COR-L47 (cell line): ENCODE results near the gene CLCN3.
"Not testable (repeated sequence)": the region's sequence is repeated elsewhere in the genome, so short reads cannot be mapped to it uniquely, and the experiment has no call there.

Experiments
- DNase-seq: peaks from one replicate; lab custom pipeline; 2025; lab: John Stamatoyannopoulos, UW

Gene CLCN3

DNA sequence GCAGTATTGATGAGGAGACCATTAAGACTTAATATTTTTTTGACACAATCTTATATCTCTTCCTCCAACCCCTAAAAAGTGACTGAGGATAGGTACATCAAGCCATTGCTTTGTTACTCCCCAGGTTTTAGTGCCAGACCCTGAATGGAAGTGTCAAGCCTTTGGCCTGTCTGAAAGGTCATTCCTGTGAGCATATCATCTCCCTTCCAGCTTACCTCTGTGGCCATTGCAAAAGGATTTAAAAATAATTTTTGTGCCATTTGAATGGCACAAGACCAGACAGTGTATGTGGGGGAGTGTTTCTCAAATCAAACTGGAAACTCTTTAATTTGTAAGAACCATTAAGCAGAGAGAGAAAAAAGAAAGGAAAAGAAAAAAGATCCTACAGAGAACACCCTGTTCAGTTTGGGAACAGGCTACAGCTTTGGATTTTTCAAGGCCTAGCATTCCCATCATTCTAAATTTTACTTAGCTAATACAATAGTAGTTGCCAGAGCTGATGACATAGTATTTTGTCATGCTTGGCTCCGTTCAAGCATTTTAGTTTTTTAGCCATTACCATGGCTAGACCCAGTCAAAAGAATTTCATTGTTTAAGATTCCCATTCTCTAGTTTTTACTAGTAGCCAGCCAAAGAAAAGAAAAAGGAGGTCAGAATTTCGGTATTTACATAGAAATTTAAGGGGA lies 87.7 kb downstream of the CLCN3 start:
- no peak for DNase-seq

DNA sequence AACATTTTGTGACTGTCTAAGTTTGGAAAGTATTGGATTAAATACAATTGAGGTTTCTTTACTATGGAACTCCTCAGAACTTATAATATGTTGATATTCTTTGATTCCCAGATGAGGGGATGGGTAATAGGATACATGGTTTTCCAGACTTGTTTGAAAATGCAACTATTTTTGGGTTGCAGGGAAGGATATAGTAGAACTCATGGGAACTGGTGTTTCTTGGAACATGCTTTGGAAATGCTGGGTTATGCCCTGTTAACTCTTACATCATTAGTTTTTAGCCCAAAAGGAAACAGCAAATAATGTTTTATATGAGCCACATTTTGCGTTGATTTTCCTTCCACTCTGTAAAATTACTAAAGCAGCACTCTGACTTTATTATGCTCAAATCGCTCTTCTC lies 95.4 kb downstream of the CLCN3 start:
- DNase-seq, result no peak

DNA sequence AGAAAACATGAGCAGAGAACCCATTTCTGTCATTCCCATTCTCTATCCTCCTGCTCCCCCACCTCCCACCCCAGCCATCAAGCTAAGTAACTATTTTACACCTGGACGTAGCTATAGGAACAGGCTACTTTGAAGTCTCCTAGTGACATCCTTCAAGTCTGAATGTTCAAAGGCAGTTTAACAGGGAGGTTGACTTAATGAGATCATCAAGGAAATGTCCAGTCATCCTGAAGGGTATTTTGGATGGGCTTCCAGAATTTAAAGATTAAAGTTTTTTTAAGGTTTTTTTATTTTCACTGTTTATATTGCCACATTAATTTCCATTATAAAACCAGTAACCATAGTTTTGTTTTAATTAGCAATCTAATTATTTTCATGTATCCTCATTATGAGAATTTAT lies 96.3 kb downstream of the CLCN3 start:
- DNase-seq, result no peak

DNA sequence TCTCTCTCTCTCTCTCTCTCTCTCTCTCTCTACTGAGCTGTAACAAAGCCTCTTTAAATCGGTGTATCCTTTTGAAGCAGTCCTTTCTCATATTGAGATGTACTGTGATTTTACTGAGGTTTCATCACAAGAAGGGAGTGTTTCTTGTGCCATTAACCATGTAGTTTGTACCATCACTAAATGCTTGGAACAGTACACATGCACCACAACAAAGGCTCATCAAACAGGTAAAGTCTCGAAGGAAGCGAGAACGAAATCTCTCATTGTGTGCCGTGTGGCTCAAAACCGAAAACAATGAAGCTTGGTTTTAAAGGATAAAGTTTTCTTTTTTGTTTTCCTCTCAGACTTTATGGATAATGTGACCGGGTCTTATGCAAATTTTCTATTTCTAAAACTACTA lies 100.2 kb downstream of the CLCN3 start:
- no peak for DNase-seq

- peak; percentile 3 for DNase-seq
Observed at GRCh38 chr4:169723207-169723965, 103.0 kb downstream of the CLCN3 start.

- no peak for DNase-seq
Observed at GRCh38 chr4:169724260-169724659, 103.9 kb downstream of the CLCN3 start.

DNA sequence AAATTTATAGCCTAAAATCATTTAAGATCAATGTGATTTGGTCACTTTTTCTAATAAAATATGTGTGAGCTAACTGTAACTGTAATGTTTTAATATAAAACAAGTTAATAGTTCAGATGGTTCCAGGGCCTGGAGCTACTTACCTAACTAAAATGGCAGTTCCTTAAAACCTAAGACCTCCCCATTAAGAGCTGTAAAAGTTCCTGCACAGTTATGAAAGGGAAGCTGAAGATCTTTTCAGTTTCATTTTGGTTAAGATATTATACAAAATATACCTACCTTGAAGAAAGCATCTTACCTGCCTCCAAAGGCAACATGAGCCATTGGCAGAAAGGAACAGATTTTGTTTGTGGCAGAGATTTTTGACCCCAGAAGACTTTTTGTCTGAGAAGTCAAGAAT lies 107.2 kb downstream of the CLCN3 start:
- DNase-seq, result no peak

- no peak for DNase-seq
Observed at GRCh38 chr4:169730564-169730963, 110.2 kb downstream of the CLCN3 start.

- not testable (repeated sequence) for DNase-seq
Observed at GRCh38 chr4:169738604-169739003, 118.2 kb downstream of the CLCN3 start.

GRCh38 chr4:169741569-169741968 lies 121.2 kb downstream of the CLCN3 start:
- DNase-seq, result no peak

DNA sequence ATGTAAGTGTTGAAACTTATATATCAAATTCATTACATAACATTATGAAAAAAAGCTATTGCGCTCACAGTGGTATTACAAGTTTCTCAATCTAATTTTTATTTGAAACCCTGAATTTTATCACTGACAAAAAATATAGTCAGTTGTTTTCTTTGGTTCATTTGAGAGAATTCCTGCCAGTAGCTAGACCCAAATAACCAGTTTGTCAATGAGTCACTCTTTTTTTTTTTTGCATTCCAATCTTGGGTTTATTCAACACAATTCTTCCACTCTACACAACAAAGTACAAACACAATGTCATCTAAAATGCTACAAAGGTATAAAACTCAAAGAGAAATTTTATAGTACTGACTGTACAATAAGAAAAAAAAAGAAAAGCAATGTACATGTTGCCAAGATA lies 124.2 kb downstream of the CLCN3 start:
- DNase-seq, result no peak

DNA sequence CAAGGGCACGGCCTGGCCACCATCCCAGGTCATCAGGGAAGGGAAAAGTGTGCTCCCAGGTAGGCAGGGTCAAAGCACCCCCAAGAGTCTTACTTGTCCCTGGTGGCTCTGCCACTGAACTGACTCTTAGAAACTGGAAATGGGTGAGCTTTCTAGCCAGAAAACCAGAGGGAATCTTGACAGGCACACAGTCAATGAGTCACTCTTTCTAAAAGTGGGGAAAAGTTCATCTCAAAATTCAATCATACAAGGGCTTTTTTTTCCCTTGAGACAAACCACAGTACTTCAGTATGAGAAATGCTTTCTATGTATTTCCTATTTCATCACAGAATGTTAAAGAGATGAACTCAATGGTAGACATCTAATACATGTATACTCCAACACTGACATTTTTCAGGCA lies 124.9 kb downstream of the CLCN3 start:
- DNase-seq, result no peak

- DNase-seq, result no peak
Observed at GRCh38 chr4:169756971-169757574, 136.7 kb downstream of the CLCN3 start.

DNA sequence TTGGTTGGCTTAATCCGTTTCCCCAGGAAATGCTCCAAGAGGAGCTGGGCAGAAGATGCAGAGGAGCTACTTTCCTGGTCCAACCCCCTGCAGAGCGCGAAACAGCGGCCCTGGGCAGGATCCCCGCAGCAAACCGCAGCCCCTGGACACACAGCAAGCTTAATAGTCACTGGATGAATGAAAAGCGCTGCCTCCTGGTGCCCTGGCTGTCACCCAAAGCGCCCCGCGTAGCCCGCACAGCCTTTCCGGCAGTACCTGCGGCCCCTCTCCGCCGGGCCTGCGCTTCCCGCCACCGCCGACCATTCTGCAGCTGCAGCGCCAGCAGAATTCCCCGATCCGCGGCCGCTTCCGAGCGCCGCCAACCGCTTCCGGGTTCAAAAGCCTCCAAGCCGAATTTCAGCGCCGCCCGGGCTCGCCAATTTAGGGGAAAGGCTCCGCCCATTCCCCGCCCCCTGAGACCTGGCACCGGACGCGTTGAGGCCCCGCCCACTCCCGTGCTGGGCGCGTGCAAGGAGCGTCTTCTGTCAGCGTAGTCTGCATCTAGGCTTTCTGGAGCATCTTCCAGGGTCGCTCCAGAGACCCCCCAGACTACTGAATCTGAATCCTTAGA lies 137.3 kb downstream of the CLCN3 start, which contains the start of gene HPF1:
HPF1 (minus strand) TSS at position 370 of the 610 bp plus-strand sequence; CDS start at position 303, 67 bp downstream.
- DNase-seq, result peak; percentile 97

- no peak for DNase-seq
Observed at GRCh38 chr4:169758401-169758962, 138.1 kb downstream of the CLCN3 start.

- DNase-seq, result no peak
Observed at GRCh38 chr4:169761846-169762245, 141.5 kb downstream of the CLCN3 start.

DNA sequence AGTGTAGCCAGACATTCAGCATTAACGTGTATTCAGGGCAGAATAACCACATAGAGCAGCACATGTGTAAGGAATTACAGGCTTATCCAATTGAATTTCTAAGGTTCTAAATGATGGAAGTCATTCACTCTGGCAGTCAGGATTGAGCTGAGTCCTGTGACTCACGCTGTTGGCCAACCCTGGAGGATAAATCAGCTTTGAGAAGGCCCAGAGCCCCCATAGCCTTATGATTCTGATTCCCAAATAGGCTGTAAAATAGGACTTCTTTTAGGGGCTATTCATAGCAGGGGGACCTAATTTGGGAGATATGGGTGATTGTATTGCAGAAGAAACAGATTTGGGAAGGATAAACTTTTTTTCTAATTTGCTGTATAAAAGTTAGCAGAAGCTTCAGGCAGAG lies 145.5 kb downstream of the CLCN3 start:
- no peak for DNase-seq

DNA sequence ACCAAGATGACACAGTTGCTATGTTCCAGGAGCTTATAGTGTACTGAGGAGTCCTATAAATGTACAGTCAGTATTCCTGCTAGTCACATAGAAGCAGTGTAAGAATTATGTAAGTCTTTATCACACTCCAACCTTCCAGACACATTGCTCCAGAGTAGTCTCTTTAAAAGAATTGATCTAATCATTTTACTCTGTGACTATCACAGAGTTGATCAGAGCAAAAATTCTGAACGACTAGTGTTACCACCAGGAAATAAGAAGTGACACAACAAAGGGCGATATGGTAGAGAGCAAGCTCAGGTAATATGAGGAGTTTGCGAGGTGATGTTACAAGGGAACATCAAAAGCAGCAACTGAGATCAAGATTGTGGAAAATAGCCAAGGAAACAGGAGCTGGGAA lies 146.4 kb downstream of the CLCN3 start:
- no peak for DNase-seq

GRCh38 chr4:169768385-169768784 lies 148.0 kb downstream of the CLCN3 start:
- no peak for DNase-seq

DNA sequence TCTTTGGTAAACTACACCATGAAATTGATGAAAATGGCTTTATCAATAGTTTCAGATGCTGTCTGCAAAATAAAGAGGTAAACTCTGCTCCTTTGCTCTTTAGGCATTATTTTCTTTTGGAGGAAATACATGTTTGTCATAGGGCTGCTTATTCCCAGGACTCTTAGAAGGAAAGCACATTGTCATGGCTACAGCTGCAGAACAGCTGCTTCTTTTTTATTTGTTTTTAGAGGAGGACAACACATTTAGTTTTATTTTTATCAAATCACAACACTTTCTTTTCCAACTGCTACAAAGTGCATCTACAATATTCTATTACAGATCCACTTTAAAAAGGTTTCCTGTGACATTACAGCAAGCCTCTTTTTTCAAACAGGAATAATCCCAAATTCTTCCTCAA lies 150.0 kb downstream of the CLCN3 start:
- DNase-seq, result no peak

DNA sequence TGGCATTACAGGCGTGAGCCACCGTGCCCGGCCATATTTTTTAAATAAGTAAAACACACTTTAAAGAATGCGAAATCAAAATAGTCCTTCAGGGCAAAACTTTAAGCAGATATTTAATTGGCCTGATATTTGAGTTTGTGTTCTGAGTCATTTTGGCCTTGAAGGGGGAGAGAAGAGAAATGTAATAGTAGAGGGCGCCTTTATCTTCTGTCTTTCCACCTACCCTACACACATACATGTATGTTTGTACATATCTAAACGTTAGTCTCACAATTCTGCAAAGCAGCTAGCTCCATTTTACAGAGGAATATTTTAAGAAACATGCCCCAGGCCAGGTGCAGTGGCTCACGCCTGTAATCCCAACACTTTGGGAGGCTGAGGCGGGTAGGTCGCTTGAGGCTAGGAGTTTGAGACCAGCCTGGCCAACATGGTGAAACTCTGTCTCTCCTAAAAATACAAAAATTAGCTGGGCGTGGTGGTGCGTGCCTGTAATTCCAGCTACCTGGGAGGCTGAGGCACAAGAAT lies 151.2 kb downstream of the CLCN3 start:
- DNase-seq, result not testable (repeated sequence)
